GM19193 (cell line): Measurements from ENCODE around the gene BLM.

ENCODE experiments used
- POLR2A ChIP-seq: IDR thresholded peaks from 4 replicates; pipeline ENCODE4 v1.6.1; 2011; ENCODE audit not compliant: insufficient read depth, insufficient read length; ENCODE audit errors: extremely low read depth

Gene BLM

DNA sequence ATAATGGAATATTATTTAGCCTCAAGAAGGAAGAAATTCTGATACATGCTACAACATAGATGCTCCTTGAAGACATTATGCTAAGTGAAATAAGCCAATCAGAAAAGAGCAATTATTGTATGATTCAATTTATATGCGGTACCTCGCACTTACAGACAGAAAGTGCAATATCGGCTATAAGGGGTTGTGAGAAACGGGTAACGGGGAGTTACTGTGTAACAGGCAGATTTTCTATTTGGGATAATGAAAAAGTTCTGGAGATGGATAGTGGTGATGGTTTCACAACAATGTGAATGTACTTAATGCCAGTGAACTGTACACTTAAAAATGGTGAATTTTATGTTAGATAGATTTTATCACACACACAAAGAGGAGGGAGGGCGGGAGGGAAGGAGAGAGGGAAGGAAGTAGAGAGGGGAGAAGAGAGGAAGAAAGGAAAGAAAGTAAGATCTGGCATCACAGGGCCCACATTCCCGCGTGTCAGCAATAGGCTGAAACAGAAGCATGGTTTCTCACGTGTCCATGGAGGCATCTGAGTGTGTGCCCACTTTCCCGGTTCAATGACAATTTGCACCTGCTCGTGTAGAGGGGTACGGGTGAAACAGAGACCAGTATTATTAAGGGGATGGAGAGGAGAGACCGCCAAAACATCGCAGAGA, 700 bp upstream of the BLM start:
- TF ChIP-seq POLR2A = no peak

DNA sequence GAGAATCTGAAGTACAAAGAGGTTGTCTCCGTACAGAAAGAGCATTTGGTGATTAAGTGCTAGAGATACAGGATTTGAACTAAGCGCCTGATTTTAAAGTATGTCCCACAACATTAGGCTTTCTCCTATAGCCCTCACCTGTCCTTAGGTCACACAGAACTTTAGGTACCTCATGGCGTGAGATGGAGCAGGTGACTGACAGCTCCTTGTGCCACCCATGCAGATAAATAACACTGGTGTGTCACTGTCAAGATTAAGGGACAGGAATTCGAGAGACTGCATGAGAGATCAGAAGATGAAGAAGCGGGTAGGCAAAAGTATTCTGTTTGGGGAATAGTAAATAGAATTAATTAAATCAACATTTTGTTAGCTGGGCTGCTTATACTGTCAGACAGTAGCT, 1.1 kb downstream of the BLM start:
- no peak for TF ChIP-seq POLR2A

DNA sequence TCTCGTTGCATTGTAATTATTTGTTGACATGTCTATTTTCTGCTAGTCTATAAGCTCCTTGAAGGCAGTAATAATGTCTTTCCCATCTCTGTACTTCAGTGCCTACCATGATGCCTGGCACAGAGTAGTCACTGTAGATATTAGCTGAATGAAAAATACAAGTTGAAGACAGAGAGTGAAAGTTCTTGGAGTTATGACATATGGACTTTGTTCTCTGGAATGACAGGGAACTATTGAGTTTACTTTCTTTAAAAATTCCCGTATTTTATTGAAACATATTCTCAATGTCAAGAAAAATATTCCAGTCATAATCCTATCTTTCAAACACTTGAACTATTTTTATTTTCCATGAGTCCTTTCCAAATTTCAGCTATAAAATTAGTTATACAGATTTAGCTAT, 3.0 kb downstream of the BLM start:
- no peak for TF ChIP-seq POLR2A

DNA sequence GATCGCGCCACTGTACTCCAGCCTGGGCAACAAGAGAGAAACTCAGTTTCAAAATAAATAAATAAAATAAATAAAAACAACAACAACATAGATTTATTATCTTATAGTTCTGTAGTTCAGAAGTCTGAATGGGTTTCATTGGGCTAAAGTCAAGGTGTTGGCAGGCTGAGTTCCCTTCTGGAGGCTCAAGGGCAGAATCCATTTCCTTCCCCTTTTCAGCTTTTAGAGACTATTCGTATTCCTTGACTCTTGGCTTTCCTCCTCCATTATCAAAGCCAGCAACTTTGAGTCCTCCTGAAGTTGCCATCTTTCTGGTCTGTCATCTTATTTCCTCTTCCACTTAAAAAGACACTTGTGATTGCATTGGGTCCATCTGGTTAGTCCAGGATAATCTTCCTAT, 12.1 kb downstream of the BLM start:
- TF ChIP-seq POLR2A = no peak

DNA sequence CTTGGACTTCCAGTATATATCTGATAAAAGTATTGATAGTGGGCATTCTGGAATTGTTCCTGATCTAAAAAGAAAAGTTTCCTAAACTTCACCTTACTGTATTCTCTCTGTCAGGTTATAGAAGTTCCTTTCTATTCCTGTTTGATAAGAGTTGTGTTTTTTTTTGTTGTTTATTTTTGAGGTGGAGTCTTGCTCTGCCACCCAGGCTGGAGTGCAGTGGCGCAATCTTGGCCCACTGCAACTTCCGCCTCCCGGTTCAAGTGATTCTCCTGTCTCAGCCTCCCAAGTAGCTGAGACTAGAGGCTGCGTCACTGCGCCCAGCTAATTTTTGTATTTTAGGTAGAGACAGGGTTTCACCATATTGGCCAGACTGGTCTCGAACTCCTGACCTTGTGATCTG, 13.1 kb downstream of the BLM start:
- TF ChIP-seq POLR2A = no peak

DNA sequence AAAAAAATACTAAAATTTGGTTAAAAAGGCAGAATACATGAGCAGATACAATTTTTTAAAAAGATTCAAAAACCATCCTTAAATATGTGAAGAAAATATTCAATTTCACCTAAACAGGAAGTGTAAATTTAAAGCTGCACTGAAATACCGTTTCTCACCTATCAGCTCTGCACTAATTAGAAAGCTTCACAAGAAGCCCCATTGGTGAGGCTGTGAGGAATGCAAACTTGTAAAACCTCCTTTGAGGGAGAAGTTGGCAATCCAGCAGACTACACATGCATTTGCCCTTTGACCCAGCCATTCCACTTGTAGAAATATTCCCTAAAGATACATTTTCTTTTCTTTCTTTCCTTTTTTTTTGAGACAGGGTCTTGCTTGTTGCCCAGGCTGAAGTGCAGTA, 18.8 kb downstream of the BLM start:
- TF ChIP-seq POLR2A = no peak

DNA sequence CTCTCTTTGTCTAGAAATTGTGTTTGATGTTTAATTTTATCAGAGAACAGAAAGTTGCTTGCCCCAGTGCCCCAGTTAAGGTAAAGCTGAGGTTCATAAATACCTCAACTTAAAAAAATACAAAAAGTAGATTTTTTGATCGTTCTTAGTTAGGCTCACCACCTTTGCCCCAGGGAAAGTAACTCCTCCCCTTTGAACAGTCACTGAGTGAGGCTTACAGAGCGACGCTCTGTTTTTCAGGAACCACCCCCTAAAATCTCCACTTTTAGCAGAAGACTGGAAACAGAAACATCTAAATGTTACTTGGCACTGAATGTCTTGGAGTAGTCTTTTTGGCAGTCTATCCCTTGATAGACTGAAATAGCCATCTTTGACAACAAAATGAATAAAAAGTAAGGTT, 24.9 kb downstream of the BLM start:
- no peak for TF ChIP-seq POLR2A

DNA sequence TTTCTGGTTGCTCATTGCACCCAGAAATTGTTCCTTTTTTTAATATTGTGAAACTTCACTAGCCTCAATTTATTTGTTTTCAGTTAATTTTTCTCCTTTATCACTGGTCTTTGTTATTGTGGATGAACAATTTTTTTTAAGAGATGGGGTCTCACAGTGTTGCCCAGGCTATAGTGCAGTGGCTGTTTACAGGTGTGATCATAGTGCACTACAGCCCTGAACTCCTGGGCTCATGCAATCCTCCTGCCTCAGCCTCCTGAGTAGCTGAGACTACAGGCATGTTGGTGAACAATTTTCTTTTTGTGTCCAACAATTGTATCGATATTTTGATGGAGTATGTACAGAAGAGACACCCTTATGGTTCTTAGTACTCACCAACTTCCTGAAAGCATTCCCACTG, 26.3 kb downstream of the BLM start:
- no peak for TF ChIP-seq POLR2A

DNA sequence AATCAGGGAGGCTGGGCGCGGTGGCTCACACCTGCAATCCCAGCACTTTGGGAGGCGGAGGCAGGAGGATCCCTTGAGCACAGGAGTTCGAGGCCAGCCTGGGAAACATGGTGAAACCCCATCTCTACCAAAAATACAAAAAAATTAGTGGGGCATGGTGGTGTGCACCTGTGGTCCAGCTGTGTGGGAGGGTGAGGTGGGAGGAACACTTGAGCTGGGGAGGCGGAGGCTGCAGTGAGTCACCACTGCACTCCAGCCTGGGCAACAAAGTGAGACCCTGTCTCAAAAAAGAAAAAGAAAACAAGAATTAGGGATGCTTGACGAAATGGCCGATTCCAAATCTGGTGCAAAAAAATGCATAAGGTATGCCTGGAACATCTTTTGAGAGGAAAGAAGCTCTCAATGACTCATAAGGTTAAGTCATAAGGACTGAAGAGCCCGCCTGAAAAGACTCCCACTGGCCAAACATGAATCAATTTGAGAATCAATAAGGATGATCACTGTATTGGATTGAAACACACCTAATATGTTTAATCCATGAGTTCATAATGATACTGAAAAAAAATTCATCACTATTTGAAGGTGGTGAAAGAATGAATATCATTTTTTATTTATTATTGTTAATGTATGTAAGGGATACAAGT, 27.7 kb downstream of the BLM start:
- no peak for TF ChIP-seq POLR2A

DNA sequence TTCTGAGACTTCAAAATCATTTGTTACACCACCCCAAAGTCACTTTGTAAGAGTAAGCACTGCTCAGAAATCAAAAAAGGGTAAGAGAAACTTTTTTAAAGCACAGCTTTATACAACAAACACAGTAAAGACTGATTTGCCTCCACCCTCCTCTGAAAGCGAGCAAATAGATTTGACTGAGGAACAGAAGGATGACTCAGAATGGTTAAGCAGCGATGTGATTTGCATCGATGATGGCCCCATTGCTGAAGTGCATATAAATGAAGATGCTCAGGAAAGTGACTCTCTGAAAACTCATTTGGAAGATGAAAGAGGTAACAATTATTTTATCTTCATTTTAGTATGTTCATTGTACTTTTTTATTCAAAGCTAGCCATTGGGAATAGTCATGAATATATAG, 32.6 kb downstream of the BLM start:
- TF ChIP-seq POLR2A = peak; percentile 25

DNA sequence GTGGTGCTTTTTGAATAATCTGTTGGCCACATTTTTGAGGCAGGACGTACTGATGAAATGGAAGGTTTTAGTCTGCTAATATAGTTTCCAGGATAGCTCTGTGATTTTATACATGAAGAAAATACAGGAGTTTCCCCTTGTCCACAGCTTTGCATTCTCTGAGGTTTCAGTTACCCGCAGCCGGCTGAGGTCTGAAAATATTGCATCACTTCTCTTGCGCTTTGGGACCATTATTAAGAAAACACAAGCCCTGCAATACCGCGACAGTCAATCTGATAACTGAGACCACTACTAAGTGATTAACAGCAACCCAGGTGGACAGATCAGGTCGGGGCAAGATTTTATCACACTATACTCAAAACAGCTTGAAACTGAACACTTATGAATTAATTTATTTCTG, 33.0 kb downstream of the BLM start:
- TF ChIP-seq POLR2A = no peak

DNA sequence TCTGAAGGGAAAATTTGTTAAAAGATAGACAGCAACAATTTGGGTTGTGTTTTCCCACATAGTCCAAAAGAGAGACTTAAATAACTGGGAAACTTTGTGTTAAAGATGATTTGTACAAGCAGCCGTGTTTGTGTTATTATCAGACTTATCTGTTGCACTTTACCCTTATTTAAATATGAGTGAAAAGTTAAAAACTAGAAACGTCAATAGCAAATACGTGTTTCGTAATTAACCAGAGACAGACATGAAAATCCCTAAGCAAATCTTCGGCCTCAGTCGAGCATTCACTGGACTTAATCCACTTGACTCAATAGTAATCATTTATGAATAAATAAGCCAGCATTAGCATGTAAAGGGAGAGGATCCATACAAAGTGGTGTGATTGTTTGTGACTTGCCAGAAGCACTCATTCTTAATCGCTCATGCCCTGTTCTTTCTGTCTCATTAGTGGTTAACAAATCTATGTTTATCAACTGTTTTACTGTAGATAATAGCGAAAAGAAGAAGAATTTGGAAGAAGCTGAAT, 34.2 kb downstream of the BLM start:
- no peak for TF ChIP-seq POLR2A

DNA sequence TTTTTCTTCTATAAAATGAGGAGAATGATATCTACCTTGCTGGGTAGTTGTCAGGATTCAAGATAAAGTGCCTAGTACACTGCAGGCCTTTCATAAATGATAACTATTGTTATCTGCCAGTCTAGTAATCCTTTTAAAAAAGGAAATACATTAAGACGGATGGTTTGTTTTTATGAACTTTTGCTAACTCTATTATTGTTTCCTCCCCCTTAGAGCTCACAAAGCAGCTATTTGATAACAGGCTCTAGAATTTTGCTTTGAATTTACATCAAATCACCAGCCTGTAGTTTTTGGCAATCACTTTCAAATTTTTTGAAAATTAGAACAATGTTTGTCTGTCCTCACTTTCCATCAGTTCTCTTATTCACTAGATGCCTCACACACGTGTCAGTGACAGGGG, 39.8 kb downstream of the BLM start:
- no peak for TF ChIP-seq POLR2A

DNA sequence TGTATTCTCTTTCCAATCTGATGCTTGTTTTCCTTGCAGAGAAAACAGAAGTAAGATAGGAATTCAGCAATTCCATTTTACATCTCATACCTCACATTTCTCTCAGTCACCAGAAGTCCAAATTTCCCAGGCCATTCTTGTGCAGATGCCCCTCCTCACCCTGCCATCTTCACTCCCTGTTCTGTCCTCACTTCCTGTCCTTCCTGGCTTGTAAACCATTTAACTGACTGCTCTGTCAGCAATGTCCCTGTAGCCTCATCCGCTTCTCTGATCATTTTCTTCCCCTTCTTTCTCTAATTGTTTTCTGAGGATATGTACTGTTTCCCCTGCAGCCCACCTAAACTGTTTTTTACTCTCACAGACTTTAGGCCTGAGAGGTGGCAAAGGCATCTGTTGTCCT, 40.3 kb downstream of the BLM start:
- no peak for TF ChIP-seq POLR2A

DNA sequence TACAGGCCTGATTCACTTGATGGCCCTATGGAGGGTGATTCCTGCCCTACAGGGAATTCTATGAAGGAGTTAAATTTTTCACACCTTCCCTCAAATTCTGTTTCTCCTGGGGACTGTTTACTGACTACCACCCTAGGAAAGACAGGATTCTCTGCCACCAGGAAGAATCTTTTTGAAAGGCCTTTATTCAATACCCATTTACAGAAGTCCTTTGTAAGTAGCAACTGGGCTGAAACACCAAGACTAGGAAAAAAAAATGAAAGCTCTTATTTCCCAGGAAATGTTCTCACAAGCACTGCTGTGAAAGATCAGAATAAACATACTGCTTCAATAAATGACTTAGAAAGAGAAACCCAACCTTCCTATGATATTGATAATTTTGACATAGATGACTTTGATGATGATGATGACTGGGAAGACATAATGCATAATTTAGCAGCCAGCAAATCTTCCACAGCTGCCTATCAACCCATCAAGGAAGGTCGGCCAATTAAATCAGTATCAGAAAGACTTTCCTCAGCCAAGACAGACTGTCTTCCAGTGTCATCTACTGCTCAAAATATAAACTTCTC, 43.6 kb downstream of the BLM start:
- no peak for TF ChIP-seq POLR2A

DNA sequence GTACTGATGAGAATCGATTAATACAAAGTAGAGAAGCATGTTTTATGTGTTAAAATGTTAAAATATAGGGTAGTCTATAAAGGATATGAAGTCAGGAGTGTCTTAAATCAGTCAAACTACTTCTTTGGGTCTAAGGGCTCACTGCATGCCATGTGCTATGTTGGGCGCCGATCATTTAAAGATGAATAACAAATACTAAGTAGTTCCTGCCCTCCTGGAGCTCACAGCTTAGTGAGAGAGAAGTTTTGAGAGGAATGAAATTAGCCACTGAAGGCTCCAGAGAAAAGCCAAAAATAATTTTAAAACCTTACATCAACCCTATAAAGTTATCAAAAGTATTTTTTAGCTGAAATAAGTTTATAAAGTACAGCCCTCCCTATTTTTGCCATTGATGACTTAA, 44.5 kb downstream of the BLM start:
- no peak for TF ChIP-seq POLR2A
